Measurements from ENCODE around the gene MESD.

Gene MESD

GRCh38 chr15:80989518-80990478, at the start of gene MESD:
MESD (minus strand) TSS chr15:80989819; CDS start chr15:80989791, 28 bp downstream.
- H3K27me3 Mint-ChIP-seq (ENCODE audit: low read depth): no peaks in the 10 kb centered on the region
- peak within 1 kb of the TSS; percentile 96 for H3K4me3 Mint-ChIP-seq
- H3K36me3 Mint-ChIP-seq (ENCODE audit: low read depth): peaks cover 22% of the 10 kb centered on the region
- H3K27ac Mint-ChIP-seq: peak within 1 kb of the TSS; percentile 94
- H3K9me3 Mint-ChIP-seq: no peaks in the 10 kb centered on the region
- peak; percentile 93 for DNase-seq (ENCODE audit: low spot score)
- H3K4me1 Mint-ChIP-seq (ENCODE audit: low read depth): peaks cover 48% of the 10 kb centered on the region

GRCh38 chr15:81038975-81039607, 49.5 kb upstream of the MESD start:
- Mint-ChIP-seq H3K4me1 (ENCODE audit: low read depth) (peaks cover 11% of the 10 kb centered on the region), H3K27ac (peak overlapping the region; percentile 89), H3K9me3 (no peaks in the 10 kb centered on the region), H3K4me3 (peak overlapping the region; percentile 54), H3K27me3 (ENCODE audit: low read depth) (no peaks in the 10 kb centered on the region), H3K36me3 (ENCODE audit: low read depth) (no peaks in the 10 kb centered on the region)
- DNase-seq (ENCODE audit: low spot score): no peak

GRCh38 chr15:81037952-81038743, 48.5 kb upstream of the MESD start:
- Mint-ChIP-seq H3K27ac (no peak overlapping the region), H3K4me3 (no peak overlapping the region), H3K36me3 (ENCODE audit: low read depth) (no peaks in the 10 kb centered on the region), H3K27me3 (ENCODE audit: low read depth) (no peaks in the 10 kb centered on the region), H3K4me1 (ENCODE audit: low read depth) (peaks cover 14% of the 10 kb centered on the region), H3K9me3 (no peaks in the 10 kb centered on the region)
- DNase-seq (ENCODE audit: low spot score): no peak

GRCh38 chr15:81033508-81033907, 43.9 kb upstream of the MESD start:
- H3K9me3 Mint-ChIP-seq: peaks cover 19% of the 10 kb centered on the region
- peaks cover 26% of the 10 kb centered on the region for H3K4me1 Mint-ChIP-seq (ENCODE audit: low read depth)
- no peak overlapping the region for H3K27ac Mint-ChIP-seq
- peaks cover 9% of the 10 kb centered on the region for H3K36me3 Mint-ChIP-seq (ENCODE audit: low read depth)
- no peak overlapping the region for H3K4me3 Mint-ChIP-seq
- H3K27me3 Mint-ChIP-seq (ENCODE audit: low read depth): no peaks in the 10 kb centered on the region
- no peak for DNase-seq (ENCODE audit: low spot score)

GRCh38 chr15:81032818-81033217, 43.2 kb upstream of the MESD start:
- Mint-ChIP-seq H3K27me3 (ENCODE audit: low read depth) (no peaks in the 10 kb centered on the region), H3K27ac (no peak overlapping the region), H3K9me3 (peaks cover 19% of the 10 kb centered on the region), H3K36me3 (ENCODE audit: low read depth) (peaks cover 9% of the 10 kb centered on the region), H3K4me1 (ENCODE audit: low read depth) (peaks cover 26% of the 10 kb centered on the region), H3K4me3 (peak overlapping the region; percentile 68)
- DNase-seq (ENCODE audit: low spot score): peak; percentile 22

- no peaks in the 10 kb centered on the region for H3K27me3 Mint-ChIP-seq (ENCODE audit: low read depth)
- no peak for DNase-seq (ENCODE audit: low spot score)
- no peak overlapping the region for H3K27ac Mint-ChIP-seq
- peaks cover 26% of the 10 kb centered on the region for H3K4me1 Mint-ChIP-seq (ENCODE audit: low read depth)
- peaks cover 9% of the 10 kb centered on the region for H3K36me3 Mint-ChIP-seq (ENCODE audit: low read depth)
- H3K9me3 Mint-ChIP-seq: peaks cover 19% of the 10 kb centered on the region
- H3K4me3 Mint-ChIP-seq: peak overlapping the region; percentile 4
Observed at GRCh38 chr15:81032355-81032754, 42.7 kb upstream of the MESD start.

GRCh38 chr15:81031203-81031602, 41.6 kb upstream of the MESD start:
- peaks cover 19% of the 10 kb centered on the region for H3K9me3 Mint-ChIP-seq
- no peaks in the 10 kb centered on the region for H3K27me3 Mint-ChIP-seq (ENCODE audit: low read depth)
- no peak overlapping the region for H3K4me3 Mint-ChIP-seq
- peaks cover 33% of the 10 kb centered on the region for H3K4me1 Mint-ChIP-seq (ENCODE audit: low read depth)
- peaks cover 9% of the 10 kb centered on the region for H3K36me3 Mint-ChIP-seq (ENCODE audit: low read depth)
- H3K27ac Mint-ChIP-seq: no peak overlapping the region
- no peak for DNase-seq (ENCODE audit: low spot score)

GRCh38 chr15:81030301-81030750, 40.7 kb upstream of the MESD start:
- Mint-ChIP-seq H3K9me3 (peaks cover 19% of the 10 kb centered on the region), H3K27ac (no peak overlapping the region), H3K4me3 (no peak overlapping the region), H3K27me3 (ENCODE audit: low read depth) (no peaks in the 10 kb centered on the region), H3K36me3 (ENCODE audit: low read depth) (peaks cover 9% of the 10 kb centered on the region), H3K4me1 (ENCODE audit: low read depth) (peaks cover 37% of the 10 kb centered on the region)
- no peak for DNase-seq (ENCODE audit: low spot score)

GRCh38 chr15:81029414-81030300, 40.0 kb upstream of the MESD start:
- H3K36me3 Mint-ChIP-seq (ENCODE audit: low read depth): peaks cover 9% of the 10 kb centered on the region
- DNase-seq (ENCODE audit: low spot score): no peak
- H3K4me3 Mint-ChIP-seq: no peak overlapping the region
- peaks cover 19% of the 10 kb centered on the region for H3K9me3 Mint-ChIP-seq
- peaks cover 42% of the 10 kb centered on the region for H3K4me1 Mint-ChIP-seq (ENCODE audit: low read depth)
- no peak overlapping the region for H3K27ac Mint-ChIP-seq
- H3K27me3 Mint-ChIP-seq (ENCODE audit: low read depth): no peaks in the 10 kb centered on the region

- Mint-ChIP-seq H3K4me3 (no peak overlapping the region), H3K27ac (no peak overlapping the region), H3K36me3 (ENCODE audit: low read depth) (peaks cover 9% of the 10 kb centered on the region), H3K27me3 (ENCODE audit: low read depth) (no peaks in the 10 kb centered on the region), H3K9me3 (peaks cover 19% of the 10 kb centered on the region), H3K4me1 (ENCODE audit: low read depth) (peaks cover 44% of the 10 kb centered on the region)
- no peak for DNase-seq (ENCODE audit: low spot score)
Observed at GRCh38 chr15:81026836-81027599, 37.4 kb upstream of the MESD start.

- Mint-ChIP-seq H3K27ac (no peak overlapping the region), H3K4me1 (ENCODE audit: low read depth) (peaks cover 40% of the 10 kb centered on the region)
- no peak for DNase-seq (ENCODE audit: low spot score)
Observed at GRCh38 chr15:81025721-81026370, 36.2 kb upstream of the MESD start.

GRCh38 chr15:81024936-81025335, 35.3 kb upstream of the MESD start:
- peaks cover 4% of the 10 kb centered on the region for H3K9me3 Mint-ChIP-seq
- H3K27ac Mint-ChIP-seq: no peak overlapping the region
- no peaks in the 10 kb centered on the region for H3K27me3 Mint-ChIP-seq (ENCODE audit: low read depth)
- no peak for DNase-seq (ENCODE audit: low spot score)
- no peak overlapping the region for H3K4me3 Mint-ChIP-seq
- peaks cover 37% of the 10 kb centered on the region for H3K4me1 Mint-ChIP-seq (ENCODE audit: low read depth)
- H3K36me3 Mint-ChIP-seq (ENCODE audit: low read depth): peaks cover 4% of the 10 kb centered on the region

More at GRCh38 chr15:81025721-81026370, 36.2 kb upstream of the MESD start:
- Mint-ChIP-seq H3K9me3 (peaks cover 11% of the 10 kb centered on the region), H3K36me3 (ENCODE audit: low read depth) (peaks cover 6% of the 10 kb centered on the region), H3K27me3 (ENCODE audit: low read depth) (no peaks in the 10 kb centered on the region), H3K4me3 (no peak overlapping the region)

Measured in T-helper 2 cell treated with Interferon-gamma antibody and Interleukin-4, amounts not matched to agents 5 μg/mL and 100 μg/mL, for 36 hours (primary cell).